Choroid plexus epithelial cell (primary cell): ENCODE results near the gene ZNF19.
"Not testable (repeated sequence)": the region's sequence is repeated elsewhere in the genome, so short reads cannot be mapped to it uniquely, and the experiment has no call there.

Source experiments
- DNase-seq: peaks from one replicate; pipeline ENCODE4 v3.0.0-alpha.2; 2010; ENCODE audit warnings: low read depth
- H3K4me3 ChIP-seq: 2 replicates; pipeline ENCODE4 v1.5.1; 2011; ENCODE audit warnings: low read depth, mild to moderate bottlenecking, control low read depth, low read length, moderate library complexity
- TF ChIP-seq, protein P1 (sequence below): conservative IDR thresholded peaks from 2 replicates; pipeline ENCODE4 v1.5.1; 2011; ENCODE audit warnings: low read depth, mild to moderate bottlenecking, control low read depth, inconsistent platforms, low read length, moderate library complexity

Gene ZNF19

DNA sequence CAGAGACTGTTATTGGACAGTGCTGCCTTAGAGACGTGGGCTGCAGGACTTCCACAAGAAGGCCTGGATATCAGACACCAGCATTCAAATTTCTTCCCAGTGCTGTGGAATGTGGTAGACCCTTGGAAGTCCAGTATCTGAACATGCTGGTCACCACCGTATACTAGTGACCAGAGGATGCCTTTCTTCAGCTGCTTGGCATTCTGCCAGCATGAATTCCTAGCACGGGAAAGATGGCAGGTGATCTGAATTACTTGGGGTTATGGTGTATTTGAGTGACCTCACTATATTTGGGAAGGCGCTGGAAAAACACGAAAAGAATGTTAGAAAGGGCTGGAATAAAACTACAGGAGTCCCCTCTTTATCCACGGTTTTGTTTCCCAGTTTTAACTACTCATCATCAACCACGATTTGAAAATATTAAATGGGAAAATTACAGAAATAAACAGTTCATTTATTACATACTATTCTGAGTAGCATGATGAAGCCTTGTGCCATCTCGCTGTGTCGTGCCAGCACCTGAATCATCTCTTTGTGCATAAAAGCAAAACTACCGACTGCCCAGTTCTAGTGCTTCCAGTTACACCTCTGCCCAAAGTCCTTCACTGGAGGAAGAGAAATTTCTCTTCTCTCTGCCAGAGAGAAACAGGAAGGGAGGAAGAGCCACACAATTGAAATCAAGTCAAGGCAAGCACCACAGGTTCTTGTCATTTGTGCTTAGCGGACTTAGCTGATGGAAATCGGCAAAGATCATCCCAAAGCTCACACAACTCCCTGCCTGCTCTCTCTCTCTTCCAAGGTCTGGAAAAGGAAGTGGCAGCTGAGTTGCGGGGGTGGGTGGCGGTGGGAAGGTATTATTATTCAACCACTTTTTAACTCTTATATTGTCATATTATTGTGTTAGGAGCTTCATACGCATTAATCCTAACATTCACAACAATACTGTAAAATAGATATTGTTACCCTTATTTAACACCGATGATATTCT lies 35.7 kb upstream of the ZNF19 start:
- no peak for DNase-seq
- TF ChIP-seq, protein P1, sequence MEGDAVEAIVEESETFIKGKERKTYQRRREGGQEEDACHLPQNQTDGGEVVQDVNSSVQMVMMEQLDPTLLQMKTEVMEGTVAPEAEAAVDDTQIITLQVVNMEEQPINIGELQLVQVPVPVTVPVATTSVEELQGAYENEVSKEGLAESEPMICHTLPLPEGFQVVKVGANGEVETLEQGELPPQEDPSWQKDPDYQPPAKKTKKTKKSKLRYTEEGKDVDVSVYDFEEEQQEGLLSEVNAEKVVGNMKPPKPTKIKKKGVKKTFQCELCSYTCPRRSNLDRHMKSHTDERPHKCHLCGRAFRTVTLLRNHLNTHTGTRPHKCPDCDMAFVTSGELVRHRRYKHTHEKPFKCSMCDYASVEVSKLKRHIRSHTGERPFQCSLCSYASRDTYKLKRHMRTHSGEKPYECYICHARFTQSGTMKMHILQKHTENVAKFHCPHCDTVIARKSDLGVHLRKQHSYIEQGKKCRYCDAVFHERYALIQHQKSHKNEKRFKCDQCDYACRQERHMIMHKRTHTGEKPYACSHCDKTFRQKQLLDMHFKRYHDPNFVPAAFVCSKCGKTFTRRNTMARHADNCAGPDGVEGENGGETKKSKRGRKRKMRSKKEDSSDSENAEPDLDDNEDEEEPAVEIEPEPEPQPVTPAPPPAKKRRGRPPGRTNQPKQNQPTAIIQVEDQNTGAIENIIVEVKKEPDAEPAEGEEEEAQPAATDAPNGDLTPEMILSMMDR = no peak
- no peak overlapping the region for H3K4me3 ChIP-seq

DNA sequence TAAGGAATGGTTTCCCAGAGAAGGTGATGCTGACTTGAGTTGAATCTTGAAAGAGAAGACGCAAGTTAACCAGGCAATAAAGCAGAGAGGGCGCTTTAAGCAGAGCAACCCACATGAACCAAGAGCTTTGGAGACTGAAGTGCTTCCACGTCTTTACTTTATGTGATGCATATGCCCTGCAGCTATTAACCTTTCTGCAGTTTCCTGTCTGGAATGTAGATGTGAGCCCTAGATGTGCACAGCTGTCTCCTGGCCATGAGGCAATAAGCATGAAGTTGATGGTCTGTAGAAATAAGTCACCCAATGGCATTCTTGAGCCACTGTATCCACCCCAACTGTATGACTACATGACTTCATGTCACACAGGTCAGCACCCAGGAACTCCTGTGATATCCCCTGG lies 31.4 kb upstream of the ZNF19 start:
- DNase-seq = no peak
- TF ChIP-seq, protein P1 = no peak
- H3K4me3 ChIP-seq = no peak overlapping the region

DNA sequence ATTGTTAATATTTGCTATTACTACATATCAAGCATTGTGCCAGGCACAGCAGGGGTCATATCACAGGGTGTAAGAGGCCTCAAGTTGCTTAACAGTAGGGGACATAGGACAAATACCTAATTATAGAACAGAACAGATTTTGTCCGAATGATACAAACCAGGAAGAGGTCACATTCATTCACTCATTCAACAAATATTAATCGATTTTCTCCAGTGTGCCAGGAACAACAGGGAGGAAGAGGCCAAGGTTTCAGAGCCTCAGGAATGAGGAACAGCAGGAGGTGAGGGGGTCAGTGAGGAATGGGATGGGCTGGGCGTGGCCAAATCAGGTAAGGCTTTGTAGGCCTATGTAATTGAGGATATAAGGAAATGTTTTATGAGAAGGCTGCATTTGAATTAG lies 25.9 kb upstream of the ZNF19 start:
- TF ChIP-seq, protein P1 = no peak
- no peak overlapping the region for H3K4me3 ChIP-seq
- no peak for DNase-seq

DNA sequence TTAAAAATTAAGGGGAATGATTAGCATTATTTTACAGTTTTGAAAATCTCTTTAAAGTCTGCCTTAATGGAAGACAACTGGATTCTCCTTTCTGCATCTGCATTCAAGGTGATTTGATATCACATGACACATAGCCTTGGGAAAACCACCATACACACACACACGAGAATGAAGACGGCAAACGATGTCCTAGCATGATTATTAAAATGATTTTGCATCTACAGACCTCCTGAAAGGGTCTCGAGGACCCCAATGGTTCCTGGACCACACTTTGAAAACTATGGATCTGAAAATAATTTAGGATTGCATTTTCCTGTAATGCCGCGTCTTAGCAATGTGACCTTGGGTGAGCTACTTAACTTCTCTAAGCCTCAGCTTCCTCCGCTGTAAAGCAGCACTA lies 25.4 kb upstream of the ZNF19 start:
- DNase-seq = no peak
- H3K4me3 ChIP-seq = no peak overlapping the region

DNA sequence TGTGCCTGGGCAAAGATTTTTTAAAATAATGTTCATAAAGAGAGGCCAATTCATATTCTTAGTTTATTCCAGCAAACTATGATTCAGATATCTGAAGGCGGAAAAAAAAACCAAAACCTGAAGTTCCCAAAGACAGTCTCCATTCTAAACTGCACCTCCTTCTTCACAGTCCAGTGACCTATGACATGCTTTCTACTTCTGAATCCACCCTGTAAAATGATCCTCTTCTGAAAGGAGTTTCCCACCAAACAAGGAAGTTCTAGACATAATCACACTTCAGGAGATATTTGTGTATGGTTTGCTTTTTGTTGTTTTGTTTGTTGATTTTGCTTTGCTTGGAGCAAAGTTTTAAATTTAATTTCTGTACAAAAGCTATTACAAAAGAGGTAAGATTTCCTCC lies 24.2 kb upstream of the ZNF19 start:
- DNase-seq = no peak
- TF ChIP-seq, protein P1 = no peak

More for the DNA sequence above, 25.4 kb upstream of the ZNF19 start:
- TF ChIP-seq, protein P1 = no peak

DNA sequence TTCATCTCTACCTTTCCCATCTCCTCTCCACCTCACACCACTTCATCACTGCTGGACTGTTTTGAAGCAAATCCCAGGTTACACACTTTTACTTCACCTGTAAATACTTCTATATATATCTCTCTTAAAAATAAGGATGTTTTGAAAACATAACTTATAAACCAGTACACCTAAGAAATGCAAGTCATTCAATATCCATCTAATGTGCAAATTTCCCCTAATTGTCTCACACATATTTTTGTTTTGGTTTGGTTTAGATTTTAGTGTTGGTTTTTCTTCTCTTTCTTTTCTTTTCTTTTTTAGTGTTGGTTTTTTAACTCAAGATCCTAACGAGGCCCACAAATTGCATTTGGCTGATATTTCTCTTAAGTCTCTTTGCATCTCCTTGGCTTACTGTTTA lies 17.9 kb upstream of the ZNF19 start:
- no peak for DNase-seq
- no peak overlapping the region for H3K4me3 ChIP-seq
- TF ChIP-seq, protein P1 = no peak

More for the DNA sequence above, 24.2 kb upstream of the ZNF19 start:
- no peak overlapping the region for H3K4me3 ChIP-seq

DNA sequence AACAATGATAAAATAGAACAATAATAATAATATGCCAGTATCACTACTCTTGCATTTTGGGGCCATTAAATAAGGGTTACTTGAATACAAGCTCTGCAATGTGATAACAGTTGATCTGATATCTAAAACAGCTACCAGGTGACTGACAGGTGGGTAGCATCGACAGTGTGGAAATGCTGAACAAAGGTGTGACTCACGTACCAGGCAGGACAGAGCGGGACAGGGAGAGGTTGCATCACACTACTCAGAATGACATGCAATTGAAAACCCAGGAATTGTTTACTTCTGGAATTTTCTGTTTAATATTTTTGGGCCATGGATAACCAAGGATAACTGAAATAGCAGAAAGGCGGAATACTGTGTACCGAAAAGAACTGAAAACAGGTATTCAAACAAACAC lies 15.8 kb upstream of the ZNF19 start:
- H3K4me3 ChIP-seq = no peak overlapping the region
- TF ChIP-seq, protein P1 = no peak
- no peak for DNase-seq

DNA sequence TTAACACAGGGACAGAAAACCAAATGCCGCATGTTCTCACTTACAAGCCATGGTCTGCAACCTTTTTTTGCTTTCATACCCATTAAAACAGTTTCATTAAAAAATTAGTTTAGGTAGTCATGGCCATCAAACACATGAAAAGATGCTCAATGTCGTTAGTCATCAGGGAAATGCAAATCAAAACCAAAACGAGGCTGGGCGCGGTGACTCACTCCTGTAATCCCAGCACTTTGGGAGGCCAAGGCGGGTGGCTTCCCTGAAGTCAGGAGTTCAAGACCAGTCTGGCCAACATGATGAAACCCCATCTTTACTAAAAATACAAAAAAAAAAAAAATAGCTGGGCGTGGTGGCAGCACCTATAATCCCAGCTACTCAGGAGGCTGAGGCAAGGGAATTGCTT lies 14.9 kb upstream of the ZNF19 start:
- DNase-seq, H3K4me3 ChIP-seq: not testable (repeated sequence)
